G401.6 (cell line): ENCODE data around the gene LTK.

ENCODE experiments used
- FAIRE-seq: peaks from 2 replicates; lab custom pipeline; 2012; peaks lifted over from hg19 to GRCh38; lab: Jason Lieb, UNC

Gene LTK

GRCh38 chr15:41513506-41514227 lies at the start of gene LTK:
LTK (minus strand) TSS chr15:41513827; CDS start chr15:41513709, 118 bp downstream.
- no peak for FAIRE-seq

- no peak for FAIRE-seq
Observed at GRCh38 chr15:41562784-41563198, 49.2 kb upstream of the LTK start.

GRCh38 chr15:41562244-41562643 lies 48.6 kb upstream of the LTK start:
- FAIRE-seq: no peak

GRCh38 chr15:41561777-41562145 lies 48.1 kb upstream of the LTK start:
- FAIRE-seq: no peak

GRCh38 chr15:41561104-41561776 lies 47.6 kb upstream of the LTK start:
- no peak for FAIRE-seq

- no peak for FAIRE-seq
Observed at GRCh38 chr15:41560572-41560874, 46.9 kb upstream of the LTK start.

- no peak for FAIRE-seq
Observed at GRCh38 chr15:41559239-41559782, 45.7 kb upstream of the LTK start.

- no peak for FAIRE-seq
Observed at GRCh38 chr15:41558400-41559238, 45.0 kb upstream of the LTK start, which contains the start of gene TYRO3. TYRO3 (plus strand) TSS chr15:41559212; CDS start chr15:41559258, 46 bp downstream.

- FAIRE-seq: no peak
Observed at GRCh38 chr15:41557673-41558399, 44.2 kb upstream of the LTK start.

- no peak for FAIRE-seq
Observed at GRCh38 chr15:41556677-41557076, 43.0 kb upstream of the LTK start.

- FAIRE-seq: no peak
Observed at GRCh38 chr15:41554915-41555314, 41.3 kb upstream of the LTK start.

- no peak for FAIRE-seq
Observed at GRCh38 chr15:41554343-41554742, 40.7 kb upstream of the LTK start.

GRCh38 chr15:41553731-41554130 lies 40.1 kb upstream of the LTK start:
- FAIRE-seq: no peak

- FAIRE-seq: no peak
Observed at GRCh38 chr15:41550066-41550775, 36.6 kb upstream of the LTK start.

- FAIRE-seq: no peak
Observed at GRCh38 chr15:41546851-41547786, 33.5 kb upstream of the LTK start.

- FAIRE-seq: no peak
Observed at GRCh38 chr15:41545218-41545617, 31.6 kb upstream of the LTK start.

- FAIRE-seq: no peak
Observed at GRCh38 chr15:41544650-41545015, 31.0 kb upstream of the LTK start.

GRCh38 chr15:41543521-41543870 lies 29.9 kb upstream of the LTK start:
- FAIRE-seq: no peak

- no peak for FAIRE-seq
Observed at GRCh38 chr15:41536866-41537265, 23.2 kb upstream of the LTK start.

- no peak for FAIRE-seq
Observed at GRCh38 chr15:41535544-41535943, 21.9 kb upstream of the LTK start.
